ENCODE data around the gene TSC1. TPM values are rescaled to one million over a fixed set of nuclear protein-coding genes. Genes with fewer than 3 reads are reported as not detected.

The TSC1 gene
- polyA plus RNA-seq, 3 donors: 3.3 to 43.0 (median 5.8) TPM

GRCh38 chr9:132975961-132976360, 31.5 kb upstream of the TSC1 start:
- H3K27ac Mint-ChIP-seq: no peak overlapping the region
- no peak overlapping the region for H3K4me3 Mint-ChIP-seq

GRCh38 chr9:132973713-132974112, 29.3 kb upstream of the TSC1 start:
- H3K79me2 ChIP-seq (ENCODE audit: insufficient read depth, low read length): no peaks in the 10 kb centered on the region
- H3K27ac Mint-ChIP-seq: no peak overlapping the region
- H3K27me3 Mint-ChIP-seq (ENCODE audit: low read depth in 3 of 3): peaks cover 9 to 22% (median 14%) of the 10 kb centered on the region in 3 donors
- H3K27me3 ChIP-seq (ENCODE audit: control insufficient read depth in 2 of 2, insufficient read depth in 2 of 2, low read length in 2 of 2): peaks cover 8 to 16% of the 10 kb centered on the region in 2 donors
- peaks cover 9% of the 10 kb centered on the region for H3K4me1 Mint-ChIP-seq
- H3K4me2 ChIP-seq (replicated peaks; ENCODE audit: extremely low read depth, low read length, poor library complexity, severe bottlenecking): no peak overlapping the region
- no peak overlapping the region for H3K4me3 Mint-ChIP-seq
- H3K9me3 Mint-ChIP-seq: peaks cover 0 to 7% (median 5%) of the 10 kb centered on the region in 7 donors
- peaks cover 2 to 4% of the 10 kb centered on the region in 2 donors for H3K36me3 Mint-ChIP-seq
- no peak for DNase-seq
- H3K9ac ChIP-seq (ENCODE audit: insufficient read depth, low read length, poor library complexity, severe bottlenecking): no peak overlapping the region
- 80% methylated on average over 1 of the region's 5 CpGs for WGBS (ENCODE audit: insufficient coverage)
- peaks cover 10 to 16% of the 10 kb centered on the region in 2 donors for H3K4me1 ChIP-seq (ENCODE audit: control insufficient read depth in 1 of 2, insufficient read depth in 2 of 2, low read length in 2 of 2)
- intact Hi-C loops (cut with micrococcal nuclease): no loop called here
- TF ChIP-seq CTCF (IDR thresholded peaks at IDR 0.05): no peak
- H2AFZ ChIP-seq (ENCODE audit: insufficient read depth, low read depth, low read length, poor library complexity, severe bottlenecking): no peak overlapping the region
- H3K4me3 ChIP-seq (replicated peaks in 1 of 3; ENCODE audit: low read depth in 2 of 3, low read length in 3 of 3): no peak overlapping the region
- no peaks in the 10 kb centered on the region for H3K9me3 ChIP-seq (replicated peaks in 1 of 2; ENCODE audit: control insufficient read depth in 1 of 2, insufficient read depth in 1 of 2, low read length in 2 of 2)
- H4K20me1 ChIP-seq (ENCODE audit: insufficient read depth, low read length): no peaks in the 10 kb centered on the region
- H3K36me3 ChIP-seq (replicated peaks in 1 of 2; ENCODE audit: control insufficient read depth in 1 of 2, insufficient read depth in 2 of 2, low read length in 2 of 2): no peaks in the 10 kb centered on the region
- no peak overlapping the region for H3K27ac ChIP-seq (ENCODE audit: low read depth in 1 of 2, low read length in 2 of 2)

More at GRCh38 chr9:132975961-132976360, 31.5 kb upstream of the TSC1 start:
- Histone ChIP-seq H3K9me3 (replicated peaks in 1 of 2; ENCODE audit: control insufficient read depth in 1 of 2, insufficient read depth in 1 of 2, low read length in 2 of 2) (no peaks in the 10 kb centered on the region), H3K36me3 (replicated peaks in 1 of 2; ENCODE audit: control insufficient read depth in 1 of 2, insufficient read depth in 2 of 2, low read length in 2 of 2) (no peaks in the 10 kb centered on the region), H3K79me2 (ENCODE audit: insufficient read depth, low read length) (no peaks in the 10 kb centered on the region), H3K27me3 (ENCODE audit: control insufficient read depth in 2 of 2, insufficient read depth in 2 of 2, low read length in 2 of 2) (peaks cover 27 to 38% of the 10 kb centered on the region in 2 donors), H3K9ac (ENCODE audit: insufficient read depth, low read length, poor library complexity, severe bottlenecking) (no peak overlapping the region), H4K20me1 (ENCODE audit: insufficient read depth, low read length) (no peaks in the 10 kb centered on the region), H2AFZ (ENCODE audit: insufficient read depth, low read depth, low read length, poor library complexity, severe bottlenecking) (no peak overlapping the region), H3K4me2 (replicated peaks; ENCODE audit: extremely low read depth, low read length, poor library complexity, severe bottlenecking) (no peak overlapping the region), H3K4me3 (replicated peaks in 1 of 3; ENCODE audit: low read depth in 2 of 3, low read length in 3 of 3) (no peak overlapping the region), H3K27ac (ENCODE audit: low read depth in 1 of 2, low read length in 2 of 2) (no peak overlapping the region), H3K4me1 (ENCODE audit: control insufficient read depth in 1 of 2, insufficient read depth in 2 of 2, low read length in 2 of 2) (peaks cover 14 to 20% of the 10 kb centered on the region in 2 donors)
- no peak for DNase-seq
- intact Hi-C loops (cut with micrococcal nuclease): no loop called here
- peaks cover 30 to 44% (median 32%) of the 10 kb centered on the region in 3 donors for H3K27me3 Mint-ChIP-seq (ENCODE audit: low read depth in 3 of 3)
- H3K4me1 Mint-ChIP-seq: peaks cover 17% of the 10 kb centered on the region
- peaks cover 5 to 6% of the 10 kb centered on the region in 2 donors for H3K36me3 Mint-ChIP-seq
- 8% methylated on average over 3 of the region's 6 CpGs for WGBS (ENCODE audit: insufficient coverage)
- peaks cover 0 to 12% (median 8%) of the 10 kb centered on the region in 7 donors for H3K9me3 Mint-ChIP-seq
- TF ChIP-seq CTCF (IDR thresholded peaks at IDR 0.05): no peak
